ENCODE data around the gene PDCD6IP. TPM values are rescaled to one million over a fixed set of nuclear protein-coding genes. Genes with fewer than 3 reads are reported as not detected.
A peak's percentile ranks its signal among the peaks of the same experiment; 100 is the strongest.

Gene PDCD6IP
- total RNA-seq, 1 donor from 2014 or later, result 296 TPM

GRCh38 chr3:33875680-33876079 lies 77.2 kb downstream of the PDCD6IP start:
- no peak for DNase-seq
- TF ChIP-seq CTCF (IDR thresholded peaks at IDR 0.05), result no peak
- Histone ChIP-seq H3K27ac (no peak overlapping the region), H3K4me3 (no peak overlapping the region), H3K9me3 (no peaks in the 10 kb centered on the region), H3K36me3 (peaks cover under 1% of the 10 kb centered on the region), H3K27me3 (ENCODE audit: low read depth) (no peaks in the 10 kb centered on the region), H3K4me1 (no peaks in the 10 kb centered on the region)
- ATAC-seq, result no peak
- intact Hi-C loops (cut with DNase I), result no loop called here

DNA sequence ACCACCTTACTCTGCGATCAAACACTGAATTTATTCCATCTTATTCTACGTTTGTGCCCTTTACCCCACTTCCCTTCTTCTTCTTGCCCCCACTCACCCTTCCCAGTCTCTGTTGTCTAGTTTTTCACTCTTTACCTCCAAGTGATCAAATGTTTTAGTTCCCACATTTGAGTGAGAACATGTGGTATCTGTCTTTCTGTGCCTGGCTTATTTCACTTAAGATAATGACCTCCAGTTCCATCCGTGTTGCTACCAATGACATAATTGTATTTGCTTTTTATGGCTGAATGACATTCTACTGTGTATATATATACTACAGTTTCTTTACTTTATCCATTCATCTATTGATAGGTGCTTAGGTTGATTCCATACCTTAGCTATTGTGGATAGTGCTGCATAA lies 78.8 kb downstream of the PDCD6IP start:
- no peak for TF ChIP-seq CTCF (IDR thresholded peaks at IDR 0.05)
- Histone ChIP-seq H3K9me3 (no peaks in the 10 kb centered on the region), H3K27ac (no peak overlapping the region), H3K4me3 (no peak overlapping the region), H3K27me3 (ENCODE audit: low read depth) (no peaks in the 10 kb centered on the region), H3K36me3 (no peaks in the 10 kb centered on the region), H3K4me1 (no peaks in the 10 kb centered on the region)
- ATAC-seq, result no peak
- intact Hi-C loops (cut with DNase I), result no loop called here
- no peak for DNase-seq

DNA sequence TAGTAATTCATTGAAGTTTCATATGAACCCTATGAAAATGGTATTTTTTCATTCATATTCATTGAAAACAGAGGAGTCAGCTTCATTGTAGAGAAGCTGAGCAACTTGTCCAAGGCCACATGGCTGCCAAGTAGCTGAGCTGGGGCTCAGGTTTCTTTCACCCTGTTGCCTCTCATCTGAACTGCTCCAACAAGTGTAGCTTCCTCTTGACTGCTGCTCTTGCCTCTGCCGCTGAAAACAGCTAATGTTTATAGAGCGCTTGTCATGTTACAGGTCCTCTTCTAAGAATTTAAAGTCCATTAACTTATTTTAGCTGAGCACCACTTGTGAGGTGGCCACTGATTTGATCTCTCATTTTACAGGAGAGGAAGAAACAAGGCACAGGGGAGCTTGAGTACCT lies 81.1 kb downstream of the PDCD6IP start:
- no peak overlapping the region for H3K27ac ChIP-seq
- TF ChIP-seq CTCF (IDR thresholded peaks at IDR 0.05), result no peak
- H3K36me3 ChIP-seq, result no peaks in the 10 kb centered on the region
- ATAC-seq (no peak), DNase-seq (no peak)
- H3K9me3 ChIP-seq, result no peaks in the 10 kb centered on the region
- H3K4me1 ChIP-seq, result peaks cover 7% of the 10 kb centered on the region
- no peak overlapping the region for H3K4me3 ChIP-seq
- intact Hi-C loops (cut with DNase I), result no loop called here
- no peaks in the 10 kb centered on the region for H3K27me3 ChIP-seq (ENCODE audit: low read depth)

DNA sequence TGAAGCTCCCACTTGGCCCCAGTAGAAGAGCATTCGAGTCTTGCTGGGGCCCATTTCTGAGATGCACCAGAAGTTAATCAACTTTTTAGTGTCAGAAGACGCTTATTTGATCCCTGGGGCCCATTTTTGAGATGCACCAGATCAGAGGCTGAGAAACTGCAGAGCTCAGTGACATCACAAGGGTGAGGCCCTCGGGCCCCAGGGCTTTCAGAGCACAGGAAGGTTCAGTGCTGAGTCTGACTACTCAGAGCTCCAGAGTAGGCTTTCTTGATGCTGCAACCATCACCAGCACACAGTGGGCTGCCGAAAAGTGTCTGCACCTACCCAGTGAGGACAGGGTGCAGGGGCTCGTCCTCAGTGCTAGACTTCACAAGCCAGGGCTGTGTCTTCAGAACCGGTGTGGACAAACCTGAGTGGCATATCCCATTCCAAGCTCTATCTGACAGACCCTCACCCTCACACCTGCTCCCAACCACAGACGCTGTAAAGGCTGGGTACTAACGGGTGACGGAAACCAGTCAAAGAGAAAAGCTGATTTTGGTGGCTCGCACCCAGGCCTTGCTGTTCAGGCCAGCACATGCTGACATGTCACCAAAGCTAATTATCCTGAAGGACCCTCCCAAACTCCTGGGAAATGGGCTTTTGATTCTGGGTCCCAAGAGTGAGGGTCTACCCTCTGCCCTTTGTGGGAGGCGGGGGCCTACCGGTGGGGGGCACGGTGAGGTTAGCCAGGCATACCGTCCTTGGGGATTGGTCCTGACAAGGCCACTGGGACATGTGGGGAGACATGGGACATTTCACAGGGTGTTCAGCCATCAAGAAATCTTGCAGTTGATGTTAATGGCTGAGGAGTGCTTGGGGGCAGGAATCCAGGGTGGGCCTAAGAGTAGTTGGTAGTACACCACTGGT lies 83.0 kb downstream of the PDCD6IP start:
- no peak for TF ChIP-seq CTCF (IDR thresholded peaks at IDR 0.05)
- Histone ChIP-seq H3K4me3 (no peak overlapping the region), H3K36me3 (no peaks in the 10 kb centered on the region), H3K4me1 (peaks cover 7% of the 10 kb centered on the region), H3K27me3 (ENCODE audit: low read depth) (no peaks in the 10 kb centered on the region), H3K9me3 (no peaks in the 10 kb centered on the region), H3K27ac (no peak overlapping the region)
- intact Hi-C loops (cut with DNase I), result no loop called here
- no peak for DNase-seq
- ATAC-seq, result peak in 1 of 2 donors; percentile 17

DNA sequence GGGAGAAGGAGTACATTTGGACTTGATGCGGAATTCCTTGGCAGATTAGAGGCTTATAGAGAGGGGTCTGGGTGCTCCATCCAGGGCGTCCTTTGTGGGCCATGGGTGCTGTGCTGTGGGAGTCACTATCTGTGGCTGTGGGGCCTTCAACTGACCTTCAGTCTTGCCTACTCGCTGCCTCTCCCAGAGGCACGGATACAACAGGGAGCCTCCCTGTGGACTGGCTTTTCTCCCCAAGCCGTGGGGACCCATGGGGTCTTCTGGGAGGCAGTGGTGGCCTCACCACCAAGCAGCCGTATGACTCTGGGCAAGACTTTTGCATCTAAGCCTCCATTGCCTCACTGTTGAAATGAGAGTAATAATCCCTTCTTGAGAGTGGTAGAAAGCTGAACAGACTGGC lies 83.9 kb downstream of the PDCD6IP start:
- no peak for ATAC-seq
- intact Hi-C loops (cut with DNase I), result no loop called here
- no peak for DNase-seq
- Histone ChIP-seq H3K4me1 (peaks cover 7% of the 10 kb centered on the region), H3K4me3 (no peak overlapping the region), H3K9me3 (no peaks in the 10 kb centered on the region), H3K27ac (no peak overlapping the region), H3K36me3 (no peaks in the 10 kb centered on the region), H3K27me3 (ENCODE audit: low read depth) (no peaks in the 10 kb centered on the region)
- no peak for TF ChIP-seq CTCF (IDR thresholded peaks at IDR 0.05)

All from lower lobe of right lung (tissue), 2 donors.